ENCODE data around the gene H1-8.
"Not testable (repeated sequence)": the region's sequence is repeated elsewhere in the genome, so short reads cannot be mapped to it uniquely, and the experiment has no call there.

Gene H1-8

DNA sequence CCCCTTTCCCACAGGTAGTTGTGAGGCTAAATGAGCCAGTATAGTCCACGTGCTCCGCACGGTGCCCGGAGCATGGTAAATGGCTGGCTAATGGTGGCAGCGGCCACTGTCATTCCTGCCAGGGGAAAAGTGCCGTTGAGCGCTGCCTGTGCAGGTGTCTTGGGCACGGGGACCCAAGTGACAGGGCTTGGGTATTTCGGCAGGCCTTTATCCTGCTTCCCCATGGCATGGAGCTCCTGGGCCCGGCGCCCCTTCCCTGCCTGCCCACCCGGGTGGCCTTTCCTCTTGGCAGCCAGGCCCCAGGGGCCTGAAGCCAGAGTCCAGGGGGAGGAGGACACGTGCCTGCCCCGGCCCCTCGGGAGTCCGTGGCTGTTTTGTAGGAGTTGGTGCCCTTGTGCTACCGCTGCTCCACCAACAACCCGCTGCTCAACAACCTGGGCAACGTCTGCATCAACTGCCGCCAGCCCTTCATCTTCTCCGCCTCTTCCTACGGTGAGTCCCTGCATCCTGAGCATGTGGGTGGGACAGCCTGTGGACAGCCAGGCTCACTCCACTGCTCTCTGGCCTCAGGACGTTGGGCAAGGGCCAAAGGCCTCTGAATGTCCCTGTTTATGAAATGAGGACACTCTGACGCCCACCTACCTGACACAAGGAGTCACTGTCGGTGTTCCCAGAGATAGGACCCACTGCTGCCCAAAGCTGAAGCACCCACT, 27.7 kb upstream of the H1-8 start:
- FAIRE-seq: not testable (repeated sequence)

GRCh38 chr3:129515821-129516432, 27.0 kb upstream of the H1-8 start:
- not testable (repeated sequence) for FAIRE-seq

- no peak for FAIRE-seq
These were observed 25.5 kb upstream of the H1-8 start for GRCh38 chr3:129517516-129517915.

DNA sequence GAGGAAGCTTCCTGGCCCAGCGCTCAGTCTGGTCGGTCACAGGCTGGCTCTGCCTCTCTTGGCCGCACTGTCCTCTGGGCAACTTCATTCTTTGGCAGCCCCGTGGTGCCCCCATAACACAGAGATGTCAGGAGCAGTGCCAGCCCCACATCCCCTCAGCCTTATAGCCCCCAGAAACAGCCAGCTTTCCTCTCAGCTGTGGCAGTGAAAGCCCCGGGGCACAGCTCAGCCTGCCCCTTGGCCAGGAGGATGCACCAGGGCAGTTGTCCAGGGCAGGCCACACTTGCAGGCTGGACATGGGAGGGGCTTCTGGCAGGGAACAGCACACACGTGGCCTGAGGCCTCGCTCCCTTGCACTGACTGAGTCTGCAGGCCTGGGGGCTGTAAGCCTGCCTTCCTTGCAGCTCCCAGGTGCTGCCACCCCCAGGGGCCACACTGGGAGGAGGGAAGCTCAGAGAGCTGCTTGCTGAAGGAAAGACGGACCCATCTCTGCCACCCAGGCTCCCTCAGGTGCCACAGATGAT, 24.9 kb upstream of the H1-8 start:
- FAIRE-seq: no peak

- FAIRE-seq: no peak
These were observed 24.4 kb upstream of the H1-8 start for GRCh38 chr3:129518581-129518980.

GRCh38 chr3:129519449-129519848, 23.5 kb upstream of the H1-8 start:
- FAIRE-seq: no peak

DNA sequence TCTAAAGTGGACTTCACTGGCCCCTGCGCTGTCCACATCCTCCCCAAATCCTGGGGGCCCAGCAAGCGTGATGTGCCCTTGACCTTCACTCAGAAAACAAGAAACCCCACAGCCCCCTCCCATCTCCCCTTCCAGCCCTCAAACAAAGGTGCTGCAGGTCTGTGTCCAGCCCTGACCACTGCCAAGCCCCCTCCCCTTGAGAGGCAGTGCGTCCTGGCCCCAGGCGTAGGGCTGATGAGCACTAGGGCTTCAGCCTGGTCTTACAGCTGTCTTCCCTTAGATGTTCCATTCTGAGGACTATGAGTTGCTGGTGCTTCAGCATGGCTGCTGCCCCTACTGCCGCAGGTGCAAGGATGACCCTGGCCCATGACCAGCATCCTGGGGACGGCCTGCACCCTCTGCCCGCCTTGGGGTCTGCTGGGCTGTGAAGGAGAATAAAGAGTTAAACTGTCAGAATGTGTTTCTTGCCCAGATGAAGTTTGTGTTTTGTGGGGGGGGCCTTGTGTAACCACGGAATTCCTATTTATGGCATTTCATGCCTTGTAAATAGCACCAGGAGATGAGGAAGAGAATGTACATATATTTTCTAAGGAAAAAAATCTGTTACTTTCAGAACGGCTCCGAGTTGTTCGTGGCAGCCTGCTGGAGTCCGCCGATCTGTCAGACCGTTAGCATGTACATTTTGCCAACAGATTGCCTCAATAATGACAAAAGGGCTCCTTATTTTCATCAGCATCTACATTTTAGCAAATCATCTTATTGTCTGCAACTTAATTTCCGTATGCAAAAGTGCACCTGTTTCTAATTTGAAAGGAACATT, 22.9 kb upstream of the H1-8 start:
- no peak for FAIRE-seq

DNA sequence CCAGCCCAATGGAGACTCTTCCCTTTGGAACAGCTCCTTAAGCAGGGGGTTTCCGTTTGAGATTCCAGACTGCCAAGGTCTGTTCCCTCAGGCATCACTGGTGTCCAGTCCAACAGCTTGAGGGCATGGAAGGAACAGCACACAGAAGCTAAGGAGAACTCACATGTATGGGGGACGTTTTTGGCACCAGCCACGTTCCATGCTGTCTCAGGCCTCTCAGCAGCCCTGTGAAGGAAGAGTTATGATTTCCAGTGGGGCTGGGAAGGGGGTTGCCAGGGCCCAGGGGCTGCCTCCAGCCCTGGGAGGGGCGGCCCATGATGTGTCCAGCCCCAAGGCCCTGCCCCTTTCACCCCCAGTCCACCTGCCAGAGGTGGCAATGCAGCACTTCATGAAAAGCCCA, 22.0 kb upstream of the H1-8 start:
- no peak for FAIRE-seq

GRCh38 chr3:129521611-129522010, 21.4 kb upstream of the H1-8 start:
- FAIRE-seq: no peak

- no peak for FAIRE-seq
These were observed 20.0 kb upstream of the H1-8 start for GRCh38 chr3:129522953-129523352.

GRCh38 chr3:129524081-129524480, 18.9 kb upstream of the H1-8 start:
- FAIRE-seq: no peak

- FAIRE-seq: no peak
These were observed 17.5 kb upstream of the H1-8 start for GRCh38 chr3:129525341-129525968.

- FAIRE-seq: no peak
These were observed 16.7 kb upstream of the H1-8 start for GRCh38 chr3:129526121-129526900.

- no peak for FAIRE-seq
These were observed 15.7 kb upstream of the H1-8 start for GRCh38 chr3:129527262-129527661.

GRCh38 chr3:129528589-129529100, 14.3 kb upstream of the H1-8 start, which contains the start of gene RHO:
Gene RHO (plus strand): TSS chr3:129528639. CDS start chr3:129528734, 95 bp downstream.
- FAIRE-seq: no peak

- FAIRE-seq: no peak
These were observed 13.4 kb upstream of the H1-8 start for GRCh38 chr3:129529436-129530210.

DNA sequence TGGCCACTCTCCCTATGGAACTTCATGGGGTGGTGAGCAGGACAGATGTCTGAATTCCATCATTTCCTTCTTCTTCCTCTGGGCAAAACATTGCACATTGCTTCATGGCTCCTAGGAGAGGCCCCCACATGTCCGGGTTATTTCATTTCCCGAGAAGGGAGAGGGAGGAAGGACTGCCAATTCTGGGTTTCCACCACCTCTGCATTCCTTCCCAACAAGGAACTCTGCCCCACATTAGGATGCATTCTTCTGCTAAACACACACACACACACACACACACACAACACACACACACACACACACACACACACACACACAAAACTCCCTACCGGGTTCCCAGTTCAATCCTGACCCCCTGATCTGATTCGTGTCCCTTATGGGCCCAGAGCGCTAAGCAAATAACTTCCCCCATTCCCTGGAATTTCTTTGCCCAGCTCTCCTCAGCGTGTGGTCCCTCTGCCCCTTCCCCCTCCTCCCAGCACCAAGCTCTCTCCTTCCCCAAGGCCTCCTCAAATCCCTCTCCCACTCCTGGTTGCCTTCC, 12.7 kb upstream of the H1-8 start:
- no peak for FAIRE-seq

GRCh38 chr3:129530821-129531220, 12.2 kb upstream of the H1-8 start:
- no peak for FAIRE-seq

DNA sequence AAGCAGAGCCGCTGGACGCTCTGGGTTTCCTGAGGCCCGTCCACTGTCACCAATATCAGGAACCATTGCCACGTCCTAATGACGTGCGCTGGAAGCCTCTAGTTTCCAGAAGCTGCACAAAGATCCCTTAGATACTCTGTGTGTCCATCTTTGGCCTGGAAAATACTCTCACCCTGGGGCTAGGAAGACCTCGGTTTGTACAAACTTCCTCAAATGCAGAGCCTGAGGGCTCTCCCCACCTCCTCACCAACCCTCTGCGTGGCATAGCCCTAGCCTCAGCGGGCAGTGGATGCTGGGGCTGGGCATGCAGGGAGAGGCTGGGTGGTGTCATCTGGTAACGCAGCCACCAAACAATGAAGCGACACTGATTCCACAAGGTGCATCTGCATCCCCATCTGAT, 11.3 kb upstream of the H1-8 start:
- no peak for FAIRE-seq

GRCh38 chr3:129532261-129532660, 10.7 kb upstream of the H1-8 start:
- no peak for FAIRE-seq

- FAIRE-seq: no peak
These were observed 9.6 kb upstream of the H1-8 start for GRCh38 chr3:129533406-129533805.

All from colon (tissue), 2 donors.